Ammon's horn (tissue), 1 donor: Measurements from ENCODE around the gene C18orf63.

Experiments used
- DNase-seq: peaks from one replicate; pipeline ENCODE4 v3.0.0-alpha.2; 2016; ENCODE audit warnings: low spot score

The C18orf63 gene

DNA sequence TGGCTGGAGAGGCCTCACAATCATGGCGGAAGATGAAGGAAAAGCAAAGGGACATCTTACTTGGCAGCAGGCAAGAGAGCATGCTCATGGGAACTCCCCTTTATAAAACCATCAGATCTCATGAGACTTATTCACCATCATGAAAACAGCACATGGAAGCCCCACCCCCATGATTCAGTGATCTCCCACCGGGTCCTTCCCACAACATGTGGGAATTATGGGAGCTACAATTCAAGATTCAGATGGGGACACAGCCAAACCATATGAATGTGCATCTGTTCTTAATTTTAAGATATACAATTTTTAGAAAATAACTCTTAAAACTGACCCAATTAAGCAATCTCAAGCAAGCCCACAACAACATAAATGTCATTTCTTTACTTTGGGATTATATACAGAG is 12.6 kb downstream of the C18orf63 start:
- DNase-seq, result no peak

DNA sequence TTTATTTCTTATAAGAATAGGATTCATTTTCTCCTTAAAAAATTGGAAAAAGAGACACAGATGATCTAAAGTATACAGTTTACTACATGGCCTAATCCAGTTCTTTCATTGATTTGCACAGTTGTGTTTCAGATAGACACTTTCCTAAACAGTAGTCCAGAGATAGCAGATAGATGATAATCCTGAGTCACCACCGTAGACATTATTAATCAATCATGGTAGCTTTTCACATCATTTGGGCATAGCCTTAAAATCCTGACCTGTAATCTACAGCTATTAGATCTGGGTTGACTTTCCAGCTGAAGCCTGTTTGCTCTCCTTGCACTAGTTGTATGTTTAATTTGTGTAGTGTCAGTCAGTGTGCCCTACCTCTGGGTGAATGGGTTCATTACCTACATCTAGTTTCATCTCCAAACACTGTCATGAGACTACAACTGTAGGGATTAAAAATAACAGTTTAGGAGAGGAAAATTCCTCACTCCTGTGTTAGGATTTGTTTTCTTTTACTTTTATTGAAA is 14.1 kb downstream of the C18orf63 start:
- DNase-seq, result no peak

DNA sequence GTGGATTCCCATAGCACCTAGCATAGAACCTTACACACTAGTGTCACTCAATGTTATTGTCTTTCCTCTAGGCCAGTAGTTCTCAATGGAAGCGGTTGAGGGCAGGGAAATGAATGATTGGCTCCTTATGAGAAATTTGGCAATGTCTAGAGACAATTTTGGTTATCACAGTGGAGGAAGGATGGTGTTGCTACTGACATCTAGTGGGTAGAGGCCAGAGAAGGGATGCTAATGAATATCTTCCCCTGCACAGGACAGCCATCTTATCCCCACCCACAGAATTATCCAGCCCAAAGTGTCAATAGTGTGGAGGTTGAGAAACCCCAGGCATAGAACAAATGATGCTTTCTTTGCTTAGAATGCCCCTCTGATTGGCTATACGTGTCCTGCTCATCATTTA is 15.8 kb downstream of the C18orf63 start:
- peak; percentile 20 for DNase-seq

DNA sequence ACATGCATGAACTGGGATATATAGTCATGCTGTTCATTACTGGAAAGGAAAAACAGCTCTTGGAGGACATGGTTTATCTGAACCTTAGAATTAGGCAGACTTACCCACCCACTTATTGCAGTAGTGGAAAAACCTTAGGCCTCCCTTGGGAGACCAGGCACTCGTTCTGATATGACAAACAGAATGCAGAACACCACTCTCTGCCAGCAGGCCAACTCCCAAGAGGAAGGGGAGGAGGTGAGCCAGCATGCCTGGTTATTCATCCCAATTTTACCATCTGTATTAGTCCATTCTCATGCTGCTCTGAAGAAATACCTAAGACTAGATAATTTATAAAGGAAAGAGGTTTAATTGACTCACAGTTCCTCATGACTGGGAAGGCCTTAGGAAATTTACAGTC is 17.5 kb downstream of the C18orf63 start:
- DNase-seq, result no peak

DNA sequence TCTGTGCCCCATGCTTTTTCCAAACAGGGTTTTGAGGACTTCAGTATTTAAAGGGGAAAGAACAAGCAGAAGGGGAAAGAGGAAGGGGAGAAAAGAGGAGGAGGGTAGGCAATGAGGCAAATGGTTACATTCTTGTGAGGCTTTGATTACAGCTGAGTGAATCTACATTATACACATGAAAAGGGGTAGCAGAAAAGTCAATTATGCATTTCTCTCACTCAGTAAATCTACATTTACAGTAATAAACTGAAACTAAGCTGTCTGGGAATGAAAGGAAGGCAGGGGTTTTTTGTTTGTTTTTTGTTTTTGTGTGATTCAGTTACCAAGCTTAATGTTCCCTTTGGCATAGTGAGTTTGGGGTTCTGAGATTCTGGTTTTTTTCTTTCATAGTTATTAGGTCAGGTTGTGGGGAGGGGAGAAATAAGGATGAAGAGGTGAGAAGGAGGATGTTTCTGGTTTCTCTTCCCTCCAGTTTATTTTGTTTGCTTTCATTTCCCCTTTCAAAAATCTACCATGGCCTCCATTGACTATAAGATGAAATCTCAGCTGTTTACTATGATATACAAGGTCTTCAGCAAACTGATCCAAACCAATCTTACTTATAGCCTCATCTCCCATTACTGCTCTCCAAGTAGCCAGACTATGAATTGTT is 18.7 kb downstream of the C18orf63 start:
- DNase-seq, result no peak

GRCh38 chr18:74336656-74337055 is 21.0 kb downstream of the C18orf63 start:
- no peak for DNase-seq

DNA sequence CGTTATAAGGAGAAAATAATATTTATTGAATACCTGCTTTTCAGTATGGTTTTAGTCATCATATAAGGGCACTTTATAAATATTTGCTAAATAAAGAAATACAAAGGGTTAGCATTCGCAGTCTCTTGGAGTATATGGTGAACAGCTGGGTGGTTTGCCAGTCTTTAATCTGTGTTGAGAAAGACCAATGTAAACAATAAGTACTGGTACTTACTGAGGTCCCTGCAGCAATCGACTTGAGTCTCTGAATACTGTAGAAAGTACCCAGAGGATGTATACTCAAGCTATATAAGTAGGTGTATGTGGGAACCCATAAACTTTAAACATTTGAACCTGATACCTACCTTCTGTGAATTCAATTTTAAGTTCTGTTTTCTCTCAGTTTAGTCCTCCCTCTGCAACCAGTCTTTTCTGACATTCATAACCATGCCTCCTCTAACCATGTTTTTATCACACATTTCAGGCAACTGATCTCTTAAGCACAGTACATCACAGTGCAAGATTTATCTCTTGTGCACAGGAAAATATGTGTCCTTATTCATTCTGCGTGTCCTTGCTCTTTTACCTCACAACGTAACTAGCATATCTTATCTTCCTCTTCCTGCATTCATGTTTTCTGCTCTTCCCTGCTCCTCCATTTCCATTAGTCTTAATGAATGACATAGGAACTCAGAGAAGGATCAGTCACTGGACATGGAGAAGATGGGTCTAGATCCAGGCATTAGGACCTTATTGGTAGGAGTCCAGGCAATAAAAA is 21.7 kb downstream of the C18orf63 start:
- DNase-seq, result no peak

- DNase-seq, result no peak
Measured at GRCh38 chr18:74337912-74338309, 22.3 kb downstream of the C18orf63 start.

DNA sequence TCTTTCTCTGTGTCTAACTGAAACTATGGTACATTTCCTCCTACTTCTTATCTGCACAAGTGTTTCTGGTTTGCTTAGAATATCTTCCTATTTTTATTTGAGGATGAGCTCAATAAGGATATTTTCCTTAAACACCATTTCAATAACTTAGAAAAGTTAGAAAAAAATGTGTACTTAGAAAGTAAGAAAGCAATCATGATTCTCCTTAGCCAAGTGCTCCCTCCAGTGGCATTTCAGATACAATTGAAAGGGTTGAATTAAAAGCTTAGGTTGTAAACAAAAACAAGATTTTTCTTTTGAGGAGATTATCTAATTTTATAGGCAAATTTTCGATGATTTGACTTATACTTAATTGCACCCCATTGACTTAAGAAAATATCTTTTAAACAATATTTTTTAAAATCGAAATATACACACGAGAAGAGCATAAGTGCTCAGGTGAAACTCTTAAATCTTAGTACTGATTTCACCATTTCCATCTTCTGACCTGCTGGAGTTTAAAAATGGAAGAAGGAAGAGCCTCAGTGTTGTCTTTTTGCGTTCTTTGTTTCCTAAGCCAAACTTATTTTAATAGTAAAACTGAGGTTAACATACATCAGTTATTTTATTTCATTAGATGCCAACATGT is 26.9 kb downstream of the C18orf63 start:
- DNase-seq, result peak; percentile 78

DNA sequence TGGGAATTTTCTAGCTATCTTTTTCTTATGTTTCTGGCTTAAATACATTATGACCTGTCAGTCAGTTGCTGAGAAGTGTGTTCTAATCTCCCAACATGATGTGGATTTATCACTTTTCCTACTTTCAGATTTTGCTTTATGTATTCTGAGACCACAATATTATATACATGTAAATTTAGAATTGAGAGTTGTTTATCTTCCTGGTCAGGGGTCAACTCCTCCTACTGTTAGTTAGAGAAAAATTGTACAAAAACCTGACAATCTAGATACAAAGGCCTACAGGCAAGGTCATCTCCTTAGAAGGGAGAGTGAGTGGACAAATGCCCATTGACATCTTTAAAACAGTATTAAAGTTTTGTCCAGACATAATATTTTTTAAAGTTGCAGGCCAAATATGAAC is 30.6 kb downstream of the C18orf63 start:
- DNase-seq, result no peak

DNA sequence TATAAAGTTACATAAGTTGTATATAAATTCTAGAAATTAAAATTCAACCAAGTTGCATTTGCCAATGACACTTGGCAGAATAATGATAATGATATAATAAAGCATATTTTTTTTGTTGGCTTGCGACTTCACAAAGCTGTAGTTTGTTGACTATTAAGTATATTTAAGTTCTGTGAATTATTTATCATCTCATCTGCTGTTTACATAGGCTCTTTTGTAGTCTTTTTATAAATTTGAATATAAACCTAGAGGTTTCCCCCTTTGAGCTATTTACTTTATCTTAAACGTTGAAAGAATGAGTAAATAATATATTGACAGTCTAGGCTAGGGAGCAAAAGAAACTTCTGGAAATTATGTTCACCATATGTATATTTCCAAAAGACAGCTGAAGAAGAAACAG is 32.9 kb downstream of the C18orf63 start:
- DNase-seq, result no peak

- DNase-seq, result no peak
Measured at GRCh38 chr18:74351354-74351753, 35.7 kb downstream of the C18orf63 start.

- peak; percentile 95 for DNase-seq
Measured at GRCh38 chr18:74353169-74353775, 37.6 kb downstream of the C18orf63 start.

DNA sequence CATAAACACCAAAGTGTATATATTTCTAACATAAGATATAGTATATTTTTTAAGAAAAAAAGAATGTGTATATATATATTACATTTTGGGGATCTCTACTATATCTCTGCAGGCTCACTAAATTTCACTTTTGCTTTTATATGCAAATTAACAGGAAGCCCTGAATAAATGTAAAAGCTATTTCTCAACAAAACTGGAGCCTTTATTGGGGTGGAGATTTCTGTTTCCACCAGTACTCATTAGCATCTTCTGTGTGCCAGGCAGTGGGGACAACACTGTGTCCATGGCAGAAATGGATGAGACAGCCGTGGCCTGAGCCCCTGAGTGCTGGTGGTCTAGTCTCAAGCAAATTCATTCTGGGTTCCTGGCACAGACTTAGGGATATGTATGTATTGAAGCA is 41.3 kb downstream of the C18orf63 start:
- DNase-seq, result no peak

- no peak for DNase-seq
Measured at GRCh38 chr18:74360852-74361655, 45.4 kb downstream of the C18orf63 start.

GRCh38 chr18:74367905-74368304 is 52.3 kb downstream of the C18orf63 start:
- no peak for DNase-seq

GRCh38 chr18:74368901-74369705 is 53.5 kb downstream of the C18orf63 start:
- DNase-seq, result no peak

DNA sequence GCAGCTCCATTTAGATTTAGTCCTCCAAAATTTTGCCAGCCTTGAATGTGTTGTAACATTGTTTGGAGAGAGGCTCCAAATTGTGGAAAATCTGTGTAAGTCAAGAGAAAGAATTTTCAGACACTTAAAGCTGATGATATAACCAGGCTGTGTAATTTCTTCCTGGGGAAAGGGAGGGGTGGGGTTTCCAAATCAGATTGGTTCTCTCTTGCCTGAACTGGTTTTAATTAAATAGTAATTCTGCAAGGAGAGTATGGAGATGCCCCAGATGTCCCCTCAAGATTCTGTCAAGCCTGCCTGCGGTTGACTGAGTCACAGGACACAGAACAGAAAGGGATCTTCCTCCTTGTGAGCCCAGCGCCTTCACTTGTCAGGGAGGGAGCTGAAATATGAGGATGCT is 54.5 kb downstream of the C18orf63 start:
- no peak for DNase-seq

DNA sequence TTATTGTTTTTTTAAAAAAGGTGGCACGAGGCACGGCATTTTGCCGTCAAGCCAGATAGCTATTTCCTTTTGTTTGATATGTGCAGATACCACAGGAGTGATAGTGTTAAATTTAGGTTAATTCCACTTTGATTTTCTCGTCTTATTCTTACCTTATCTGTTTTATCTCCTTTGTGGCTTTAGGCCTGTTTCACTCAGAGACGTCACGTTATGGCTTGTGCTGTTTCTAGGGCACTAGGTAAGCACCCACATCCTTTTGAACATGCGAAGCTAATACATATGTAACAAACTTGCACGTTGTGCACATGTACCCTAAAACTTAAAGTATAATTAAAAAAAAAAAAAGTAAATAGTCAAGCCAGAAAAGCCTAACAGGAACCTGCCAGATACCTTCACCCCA is 57.8 kb downstream of the C18orf63 start:
- DNase-seq, result no peak

GRCh38 chr18:74375999-74376398 is 60.4 kb downstream of the C18orf63 start:
- no peak for DNase-seq

DNA sequence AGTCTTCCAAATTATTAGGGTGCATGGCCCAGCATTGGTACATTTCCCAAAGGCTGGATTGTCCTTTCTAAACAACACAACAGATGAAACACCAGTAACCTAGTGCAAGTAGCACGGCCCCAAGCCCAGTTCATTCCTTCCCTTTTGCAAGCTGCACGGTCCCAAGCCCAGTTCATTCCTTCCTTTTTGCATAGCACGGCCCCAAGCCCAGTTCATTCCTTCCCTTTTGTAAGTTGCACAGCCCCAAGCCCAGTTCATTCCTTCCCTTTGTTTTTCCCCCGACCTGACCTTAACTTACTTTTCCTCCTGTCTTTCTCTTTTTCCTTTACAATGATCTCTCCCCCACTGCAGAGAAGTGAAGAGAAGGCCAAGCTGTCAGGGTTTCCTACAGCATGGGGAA is 60.9 kb downstream of the C18orf63 start:
- no peak for DNase-seq
